ENCODE measurements around the gene RAB10. TPM values are rescaled to one million over a fixed set of nuclear protein-coding genes. Genes with fewer than 3 reads are reported as not detected.
A peak's percentile ranks its signal among the peaks of the same experiment; 100 is the strongest.

RAB10 gene
- total and polyA plus RNA-seq, 2 of the 4 experiments (the other 2 are of a cell fraction): 30.1 to 77.1 TPM

DNA sequence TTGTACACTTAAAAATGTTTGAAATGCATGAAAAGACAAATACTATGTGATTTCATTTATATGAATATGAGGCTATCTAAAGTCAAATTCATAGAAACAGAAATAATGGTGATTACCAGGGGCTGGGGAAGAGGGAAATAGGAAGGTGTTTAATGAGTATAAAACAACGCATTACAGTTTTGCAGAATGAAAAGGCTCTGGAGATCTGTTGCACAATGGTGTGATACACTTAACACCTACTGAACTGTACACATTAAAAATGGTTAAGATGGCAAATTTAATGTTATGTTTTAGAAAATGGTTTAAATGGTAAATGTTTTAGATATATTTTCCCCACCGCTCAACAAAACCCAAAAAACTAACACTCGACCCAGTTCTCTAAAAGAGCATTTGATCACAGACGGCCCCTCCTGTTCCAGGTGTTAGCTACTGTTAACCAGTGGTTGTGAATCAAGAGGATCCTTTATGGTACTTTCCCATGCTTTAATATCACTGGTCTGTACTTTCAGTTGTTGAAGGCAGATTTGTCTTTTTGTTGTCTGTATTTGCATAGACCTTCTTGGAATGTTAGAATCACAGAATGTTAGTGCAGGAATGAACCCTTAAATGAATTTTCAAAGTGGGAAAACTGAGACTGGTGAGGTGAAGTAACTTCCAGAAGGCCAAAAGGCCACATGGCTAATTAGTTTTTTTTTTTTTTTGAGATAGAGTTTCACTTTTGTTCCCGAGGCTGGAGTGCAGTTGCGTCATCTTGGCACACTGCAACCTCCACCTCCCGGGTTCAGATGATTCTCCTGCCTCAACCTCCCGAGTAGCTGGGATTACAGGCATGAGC lies 10.2 kb downstream of the RAB10 start:
- Histone ChIP-seq H3K14ac (replicated peaks; ENCODE audit: low read depth, low read length) (no peak overlapping the region), H2BK15ac (ENCODE audit: low read depth, low read length) (no peak overlapping the region), H3K56ac (ENCODE audit: extremely low read depth, insufficient read depth, low read length) (no peak overlapping the region), H3K27me3 (ENCODE audit: control insufficient read depth, insufficient read depth, low read length) (no peaks in the 10 kb centered on the region), H2BK20ac (ENCODE audit: low read depth, low read length) (no peak overlapping the region), H3K27ac (ENCODE audit: insufficient read depth, low read length) (no peak overlapping the region), H2AK5ac (ENCODE audit: low read depth, low read length) (no peak overlapping the region), H3K9me1 (ENCODE audit: insufficient read depth, low read length) (peaks cover 8% of the 10 kb centered on the region), H3K4me2 (ENCODE audit: low read depth, low read length) (peak overlapping the region; percentile 81), H3K23ac (ENCODE audit: low read depth, low read length) (no peak overlapping the region), H4K5ac (ENCODE audit: low read depth, low read length) (no peak overlapping the region), H2BK5ac (ENCODE audit: low read depth, low read length, poor library complexity, severe bottlenecking) (no peak overlapping the region), H2AK9ac (replicated peaks; ENCODE audit: low read depth, low read length, poor library complexity) (no peak overlapping the region), H4K8ac (ENCODE audit: low read depth in 2 of 2, low read length in 2 of 2) (no peak overlapping the region), H2AFZ (replicated peaks; ENCODE audit: low read length, poor library complexity) (no peak overlapping the region), H3K18ac (ENCODE audit: low read depth, low read length) (no peak overlapping the region), H4K20me1 (ENCODE audit: insufficient read depth, low read length) (peaks cover 93% of the 10 kb centered on the region), H3K4ac (ENCODE audit: low read depth, low read length) (no peak overlapping the region), H2BK120ac (ENCODE audit: low read depth, low read length) (no peak overlapping the region), H3K4me3 (ENCODE audit: insufficient read depth, low read depth, low read length) (no peak overlapping the region), H3K9ac (ENCODE audit: low read depth, low read length) (no peak overlapping the region), H3K79me1 (ENCODE audit: low read depth in 1 of 2, low read length in 2 of 2) (peaks cover 11 to 62% of the 10 kb centered on the region in 2 experiments), H3K36me3 (ENCODE audit: control insufficient read depth, insufficient read depth, low read length) (0 out of 2 replicates have a peak, but pooled peaks cover 3% of the 10 kb centered on the region), H3K4me1 (ENCODE audit: control insufficient read depth, insufficient read depth, low read length) (peaks cover 2% of the 10 kb centered on the region; the same call in 1 of the 2 replicates), H3K9me3 (ENCODE audit: control insufficient read depth, insufficient read depth, low read length) (no peaks in the 10 kb centered on the region), H4K91ac (ENCODE audit: insufficient read depth, low read depth, low read length) (no peak overlapping the region)
- POLR2A ChIA-PET (ENCODE audit: unreplicated experiment): no interaction called here
- intact Hi-C loops (cut with micrococcal nuclease): no loop called here
- WGBS, 2 experiments (ENCODE audit: extremely low coverage in 2 of 2, insufficient read length in 1 of 2): no CpG with 5 or more reads among the region's 8 CpGs
- CTCF ChIA-PET: no interaction called here
- DNase-seq: no peak
- BruUV-seq (replicated peaks): no TSS peak
- peak; percentile 87 for TF ChIP-seq CEBPB (IDR thresholded peaks at IDR 0.05; ENCODE audit: low read depth, low read length)
- TF ChIP-seq, protein P1, sequence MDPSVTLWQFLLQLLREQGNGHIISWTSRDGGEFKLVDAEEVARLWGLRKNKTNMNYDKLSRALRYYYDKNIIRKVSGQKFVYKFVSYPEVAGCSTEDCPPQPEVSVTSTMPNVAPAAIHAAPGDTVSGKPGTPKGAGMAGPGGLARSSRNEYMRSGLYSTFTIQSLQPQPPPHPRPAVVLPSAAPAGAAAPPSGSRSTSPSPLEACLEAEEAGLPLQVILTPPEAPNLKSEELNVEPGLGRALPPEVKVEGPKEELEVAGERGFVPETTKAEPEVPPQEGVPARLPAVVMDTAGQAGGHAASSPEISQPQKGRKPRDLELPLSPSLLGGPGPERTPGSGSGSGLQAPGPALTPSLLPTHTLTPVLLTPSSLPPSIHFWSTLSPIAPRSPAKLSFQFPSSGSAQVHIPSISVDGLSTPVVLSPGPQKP (IDR thresholded peaks at IDR 0.05; ENCODE audit: borderline replicate concordance, low read depth, low read length): no peak
- dilution Hi-C loops (cut with HindIII; ENCODE audit: low sequenced_read_pairs, unreplicated experiment): no loop called here
- ATAC-seq (ENCODE audit: low read depth): no peak
- in situ Hi-C loops (cut with MboI; ENCODE audit: low sequenced_read_pairs): no loop called here
